ENCODE data around the gene DCHS1. TPM values are rescaled to one million over a fixed set of nuclear protein-coding genes. Genes with fewer than 3 reads are reported as not detected.
"Not testable (repeated sequence)": the region's sequence is repeated elsewhere in the genome, so short reads cannot be mapped to it uniquely, and the experiment has no call there.

DCHS1 gene
- 10 to 100 TPM; 36.7 to 66.6 (median 43.7) TPM for polyA plus RNA-seq (ENCODE audit: insufficient read length in 10 of 10)
- long read RNA-seq, donor 1, result 0 reads
- long read RNA-seq, donor 2, result 0 reads
- long read RNA-seq, donor 3, result 0 reads
- long read RNA-seq, donor 4, result 0 reads
- long read RNA-seq, donor 5, partial matches to known transcripts, result 21 of 21 reads
- long read RNA-seq, donor 5, other reads (novel, unspliced or antisense), result 0 of 21 reads
- long read RNA-seq, donor 6, result 0 reads
- long read RNA-seq, donor 7, partial matches to known transcripts, result 14 of 14 reads
- long read RNA-seq, donor 7, other reads (novel, unspliced or antisense), result 0 of 14 reads
- long read RNA-seq, donor 8, result 0 reads
- long read RNA-seq, donor 9, result 0 reads

- DNase-seq, result peak in 2 of 3 donors; percentile 70 to 86
Measured at GRCh38 chr11:6655790-6656583, at the start of gene DCHS1. TSS of gene DCHS1 (minus strand) at chr11:6655809. CDS start at chr11:6641613, 14,196 bp downstream.

DNA sequence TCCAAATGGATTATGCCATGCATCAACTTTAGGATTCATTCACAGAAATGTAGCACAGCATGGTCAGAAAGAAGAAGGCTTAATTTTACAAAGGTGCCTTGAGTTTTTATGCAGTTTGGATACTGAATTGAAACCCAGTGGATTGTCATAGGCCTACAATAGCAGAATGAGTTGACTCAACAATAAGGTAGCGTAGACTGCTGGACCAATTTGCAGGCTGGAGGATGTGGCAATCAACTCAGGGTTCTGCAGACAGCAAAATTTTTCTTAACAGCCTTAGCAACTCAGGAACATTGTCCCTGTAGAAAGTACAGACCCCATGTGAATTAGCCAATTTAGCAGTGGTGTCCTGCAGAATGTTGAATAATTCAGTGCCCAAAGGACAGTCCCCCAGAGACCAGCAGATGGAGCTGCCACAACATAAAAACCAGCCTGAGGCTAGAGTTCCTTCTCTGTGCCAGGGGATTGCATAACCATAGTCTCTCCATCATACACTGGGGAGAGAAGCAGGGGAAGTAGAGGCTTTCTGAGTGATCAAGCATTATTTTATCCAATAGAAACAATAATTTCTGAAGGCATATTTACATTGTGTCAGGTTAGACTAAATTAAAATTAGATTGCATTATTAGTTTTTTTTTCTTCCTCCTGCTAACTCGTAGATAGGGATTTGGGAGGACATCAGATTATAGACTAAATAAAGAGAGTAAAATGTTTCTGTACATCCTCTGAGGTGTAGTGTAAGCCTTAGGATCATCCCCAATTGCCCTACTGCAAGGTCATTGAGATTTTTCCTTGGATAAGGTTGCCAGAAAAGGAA is 47.8 kb upstream of the DCHS1 start:
- DNase-seq, result peak in 2 of 3 donors; percentile 20 to 41

GRCh38 chr11:6701955-6702354 is 46.3 kb upstream of the DCHS1 start:
- DNase-seq, result not testable (repeated sequence)

DNA sequence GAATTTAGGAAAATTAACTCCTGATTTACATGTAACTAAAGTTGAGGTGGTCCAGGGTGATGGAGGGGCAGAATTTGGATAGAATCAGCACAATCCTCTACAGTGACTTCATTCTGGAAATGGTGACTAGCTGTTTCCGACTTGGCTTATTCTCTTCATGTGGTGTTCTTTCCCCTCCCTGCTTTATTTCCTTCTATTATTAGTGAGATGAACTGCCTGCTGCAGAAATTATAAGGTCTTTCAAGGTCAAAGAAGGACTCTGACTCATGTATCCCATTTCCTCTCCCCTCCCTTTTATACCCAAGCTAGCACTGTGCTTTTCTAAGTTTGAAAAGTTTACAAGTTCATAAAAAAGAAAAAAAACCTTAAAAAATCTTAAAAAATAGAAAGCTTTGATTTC is 39.8 kb upstream of the DCHS1 start:
- DNase-seq, result peak in 2 of 3 donors; percentile 31 to 38

GRCh38 chr11:6694229-6694535 is 38.6 kb upstream of the DCHS1 start:
- DNase-seq, result no peak

DNA sequence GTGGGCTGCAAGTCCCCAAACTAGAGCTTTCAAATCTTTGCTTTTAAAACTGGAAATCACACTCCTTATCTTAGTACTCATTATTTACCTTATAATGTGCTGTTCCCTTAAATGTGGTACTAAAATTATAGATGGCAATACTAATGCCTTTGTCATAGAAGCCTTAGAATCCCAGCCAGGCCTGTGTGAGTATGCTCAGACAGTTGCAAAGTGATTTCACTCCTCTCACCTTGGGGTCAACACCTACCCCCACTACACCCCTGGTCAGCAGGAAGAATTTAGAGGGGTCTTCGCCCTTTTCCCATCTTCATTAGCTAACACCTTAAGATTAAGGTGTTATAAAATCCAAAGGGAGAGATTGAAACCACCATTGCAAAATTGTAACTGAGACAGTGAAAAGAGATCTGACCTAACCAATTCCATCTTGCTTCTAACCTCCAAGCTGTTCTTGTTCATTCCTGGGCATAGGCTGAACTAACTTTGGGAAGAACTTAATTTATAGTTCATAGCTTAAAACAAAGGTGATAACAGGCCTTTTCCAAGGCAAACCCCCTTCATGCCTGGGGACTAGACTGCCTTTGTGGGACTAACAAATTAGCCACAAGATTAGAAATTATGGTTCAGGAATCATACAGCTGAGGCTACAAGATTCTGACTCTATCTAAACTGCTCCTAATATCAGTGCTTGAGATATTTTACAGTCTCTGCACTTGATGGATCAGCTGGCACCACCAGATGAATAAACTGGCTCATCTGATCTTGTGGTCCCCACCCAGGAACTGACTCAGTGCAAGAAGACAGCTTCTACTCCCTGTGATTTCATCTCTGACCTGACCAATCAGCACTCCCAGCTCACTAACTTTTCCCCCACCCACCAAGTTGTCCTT is 38.0 kb upstream of the DCHS1 start:
- peak in 1 of 3 donors; percentile 57 for DNase-seq

- no peak for DNase-seq
Measured at GRCh38 chr11:6692128-6692527, 36.5 kb upstream of the DCHS1 start.

DNA sequence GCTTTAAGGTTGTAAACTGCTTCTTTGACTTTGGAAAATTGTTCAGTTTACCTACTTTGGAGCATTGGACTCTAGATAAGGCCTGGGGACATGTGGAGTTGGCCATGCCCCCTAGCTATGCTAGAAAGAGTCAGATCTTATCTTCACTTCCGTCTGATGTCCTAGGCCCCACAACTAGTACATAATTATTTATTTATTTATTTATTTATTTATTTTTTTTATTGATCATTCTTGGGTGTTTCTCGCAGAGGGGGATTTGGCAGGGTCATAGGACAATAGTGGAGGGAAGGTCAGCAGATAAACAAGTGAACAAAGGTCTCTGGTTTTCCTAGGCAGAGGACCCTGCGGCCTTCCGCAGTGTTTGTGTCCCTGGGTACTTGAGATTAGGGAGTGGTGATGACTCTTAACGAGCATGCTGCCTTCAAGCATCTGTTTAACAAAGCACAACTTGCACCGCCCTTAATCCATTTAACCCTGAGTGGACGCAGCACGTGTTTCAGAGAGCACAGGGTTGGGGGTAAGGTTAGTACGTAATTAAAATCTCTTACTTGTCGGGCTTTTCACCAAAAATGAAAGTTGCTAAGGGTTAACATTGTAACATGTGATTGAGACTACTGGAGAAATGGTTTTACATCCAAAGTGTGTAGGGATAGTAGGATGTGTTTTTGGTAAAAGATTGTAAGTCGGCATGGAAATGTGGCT is 35.0 kb upstream of the DCHS1 start:
- DNase-seq, result not testable (repeated sequence)

DNA sequence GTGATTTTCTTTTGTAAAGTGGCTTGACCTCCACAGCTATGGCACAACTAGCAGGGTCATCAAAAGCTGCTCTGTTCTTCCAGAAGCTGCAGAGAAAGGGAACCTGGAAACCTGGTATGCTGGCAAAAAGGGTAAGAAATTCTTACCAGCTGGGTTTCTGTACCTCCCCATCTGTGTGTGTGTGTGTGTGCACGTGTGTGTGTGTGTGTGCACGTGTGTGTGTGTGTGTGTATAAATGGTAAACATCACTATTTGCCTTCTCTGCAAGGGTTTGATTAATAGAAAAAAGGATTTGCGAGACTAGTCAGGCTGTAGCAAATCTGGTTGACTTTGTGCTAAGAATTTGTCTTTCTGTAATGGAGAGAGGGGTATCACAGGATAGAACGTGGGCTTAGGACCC is 32.3 kb upstream of the DCHS1 start:
- no peak for DNase-seq

DNA sequence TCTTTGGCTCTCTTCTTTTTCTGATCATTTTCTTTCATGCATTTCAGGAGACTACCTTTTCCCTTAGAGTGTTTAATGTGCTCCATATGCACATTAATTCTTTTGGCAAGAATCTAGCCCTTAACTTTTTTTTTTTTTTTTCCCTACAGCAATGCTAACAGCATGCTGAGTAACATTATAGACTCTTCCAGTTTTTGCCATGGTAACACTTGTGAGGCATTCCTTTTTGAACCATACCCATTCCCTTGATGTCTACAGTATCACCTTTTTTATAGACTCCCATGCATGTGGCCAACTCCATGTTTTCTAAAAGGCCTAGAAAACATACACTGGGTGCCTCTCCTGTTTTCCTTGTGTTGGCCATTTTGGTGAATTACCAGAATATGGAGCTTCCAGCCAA is 30.4 kb upstream of the DCHS1 start:
- DNase-seq, result no peak

DNA sequence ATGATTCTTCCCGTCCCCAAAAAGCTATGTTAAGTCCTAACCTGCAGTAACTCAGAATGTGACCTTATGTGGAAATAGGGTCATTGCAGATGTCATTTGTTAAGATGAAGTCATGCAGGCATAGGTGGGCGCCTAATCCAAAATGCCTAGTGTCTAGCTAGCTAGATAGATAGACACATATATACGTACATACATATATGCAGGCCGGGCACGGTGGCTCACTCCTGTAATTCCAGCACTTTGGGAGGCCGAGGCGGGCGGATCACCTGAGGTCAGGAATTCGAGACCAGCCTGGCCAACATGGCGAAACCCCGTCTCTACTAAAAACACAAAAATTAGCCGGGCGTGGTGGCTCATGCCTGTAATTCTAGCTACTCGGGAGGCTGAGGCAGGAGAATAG is 28.5 kb upstream of the DCHS1 start:
- not testable (repeated sequence) for DNase-seq

DNA sequence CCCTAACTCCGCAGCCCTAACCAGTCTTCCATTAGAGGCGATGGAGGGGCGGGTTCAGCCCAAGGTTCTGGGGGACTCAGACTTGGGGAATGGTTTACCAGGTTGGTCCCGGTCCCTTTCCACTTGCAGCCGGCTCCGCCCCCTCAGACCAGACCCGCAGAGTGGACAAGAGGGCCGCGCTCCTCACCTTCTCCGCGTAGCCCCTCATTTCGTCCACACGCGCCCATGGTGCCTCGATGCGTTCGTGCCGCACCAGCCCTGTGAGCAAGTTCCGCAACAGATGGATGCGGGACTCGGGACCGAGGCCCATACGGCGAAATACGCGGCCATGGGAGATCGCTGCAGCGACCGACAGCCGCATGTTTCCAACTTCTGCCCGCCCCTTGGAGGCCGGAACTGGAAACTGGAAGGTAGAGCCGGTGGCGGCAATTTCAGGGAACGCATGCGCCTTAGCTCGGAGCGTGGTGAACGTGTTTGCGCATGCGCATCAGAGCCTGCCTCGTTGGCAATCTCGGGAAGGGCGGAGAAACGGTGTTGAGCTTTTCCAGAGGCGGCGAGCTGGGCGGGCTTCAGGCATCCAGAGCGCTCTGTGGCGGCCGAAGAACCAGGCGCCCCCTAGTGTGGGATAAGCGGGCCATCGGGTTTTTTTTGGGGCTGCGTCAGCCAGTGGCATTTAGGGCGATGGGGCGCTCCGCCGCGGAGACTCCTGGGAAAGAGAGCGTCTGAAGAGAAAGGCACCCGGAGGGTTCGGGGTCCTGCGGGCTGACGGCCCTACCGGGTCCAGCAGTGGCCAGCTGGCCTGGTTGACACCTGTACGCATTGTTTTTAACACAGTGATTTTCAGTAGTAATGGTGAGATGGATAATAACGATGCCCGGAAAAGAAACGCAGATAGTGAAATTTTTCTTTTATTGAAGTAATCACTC is 27.6 kb upstream of the DCHS1 start, which contains the start of gene MRPL17:
TSS of gene MRPL17 (minus strand) at position 405 of the 926 bp plus-strand sequence. CDS start at position 361, 44 bp downstream.
- peak; percentile 99 to 100 (median 100) for DNase-seq

DNA sequence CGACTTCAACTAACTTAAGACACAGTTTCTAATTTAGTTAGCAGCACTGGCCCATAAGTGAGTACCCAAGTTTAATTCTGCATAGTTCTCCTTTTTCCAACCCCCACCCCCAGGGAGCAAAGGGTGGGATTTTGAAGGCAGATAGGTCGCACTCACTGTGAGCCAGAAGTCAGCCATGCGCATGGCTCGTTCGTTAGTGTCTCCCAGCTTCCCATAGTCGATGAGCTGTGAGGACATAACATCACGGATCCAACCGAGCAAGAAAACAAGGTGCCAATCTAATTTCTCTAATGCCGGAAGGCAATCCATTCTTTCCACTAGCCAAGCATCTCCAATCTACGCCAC is 27.0 kb upstream of the DCHS1 start:
- DNase-seq, result peak in 1 of 3 donors; percentile 13

GRCh38 chr11:6681949-6682348 is 26.3 kb upstream of the DCHS1 start:
- no peak for DNase-seq

GRCh38 chr11:6681505-6681904 is 25.9 kb upstream of the DCHS1 start:
- DNase-seq, result no peak

DNA sequence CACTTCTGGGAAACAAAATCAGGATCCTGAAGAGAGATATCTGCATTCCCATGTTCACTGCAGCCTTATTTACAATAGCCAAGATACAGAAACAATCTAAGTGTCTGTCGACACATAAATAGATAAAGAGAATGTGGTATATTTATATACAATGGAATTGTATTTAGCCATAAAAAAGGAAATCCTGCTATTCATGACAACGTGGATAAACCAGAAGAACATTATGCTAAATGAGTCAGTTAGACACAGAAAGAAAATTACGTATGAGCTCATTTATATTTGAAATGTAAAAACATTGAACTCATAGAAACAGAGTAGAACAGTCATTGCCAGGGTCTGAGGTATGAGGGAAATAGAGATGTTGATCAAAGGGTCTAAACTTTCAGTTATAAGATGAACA is 21.4 kb upstream of the DCHS1 start:
- no peak for DNase-seq

- no peak for DNase-seq
Measured at GRCh38 chr11:6674862-6675261, 19.3 kb upstream of the DCHS1 start.

- DNase-seq, result no peak
Measured at GRCh38 chr11:6674219-6674597, 18.6 kb upstream of the DCHS1 start.

- DNase-seq, result no peak
Measured at GRCh38 chr11:6673523-6674218, 18.1 kb upstream of the DCHS1 start.

Measured in muscle of back (tissue), 13 donors.